HG03108 (cell line): ENCODE data around the gene PEAR1.

ENCODE experiments used
- ATAC-seq: cut with Tn5 transposase; IDR thresholded peaks from one replicate; pipeline ENCODE4 v1.9.1; 2021; ENCODE audit warnings: moderate library complexity; ENCODE audit not compliant: unreplicated experiment

The PEAR1 gene

GRCh38 chr1:156958247-156958714, 64.8 kb downstream of the PEAR1 start:
- no peak for ATAC-seq

GRCh38 chr1:156959414-156959813, 65.9 kb downstream of the PEAR1 start:
- no peak for ATAC-seq

DNA sequence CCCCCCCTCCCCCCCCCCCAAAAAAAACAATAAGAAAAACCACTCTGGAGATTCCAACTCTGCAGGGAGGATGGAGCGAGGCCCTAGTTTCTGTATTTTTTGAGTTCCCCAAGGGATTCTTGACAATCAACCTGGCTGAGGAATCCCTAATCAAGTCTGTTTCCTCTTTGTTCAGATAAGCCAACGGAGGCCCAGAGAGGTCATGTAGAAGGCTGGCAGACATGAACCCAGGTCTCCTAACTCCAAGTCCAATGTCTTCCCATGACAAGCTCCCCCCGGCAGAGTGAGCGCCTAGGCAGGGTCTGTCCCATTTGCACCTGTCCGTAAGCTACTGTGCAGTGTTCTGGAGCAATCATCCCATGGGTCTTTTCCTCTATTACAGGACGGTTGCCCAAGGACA, 66.4 kb downstream of the PEAR1 start:
- ATAC-seq: no peak

DNA sequence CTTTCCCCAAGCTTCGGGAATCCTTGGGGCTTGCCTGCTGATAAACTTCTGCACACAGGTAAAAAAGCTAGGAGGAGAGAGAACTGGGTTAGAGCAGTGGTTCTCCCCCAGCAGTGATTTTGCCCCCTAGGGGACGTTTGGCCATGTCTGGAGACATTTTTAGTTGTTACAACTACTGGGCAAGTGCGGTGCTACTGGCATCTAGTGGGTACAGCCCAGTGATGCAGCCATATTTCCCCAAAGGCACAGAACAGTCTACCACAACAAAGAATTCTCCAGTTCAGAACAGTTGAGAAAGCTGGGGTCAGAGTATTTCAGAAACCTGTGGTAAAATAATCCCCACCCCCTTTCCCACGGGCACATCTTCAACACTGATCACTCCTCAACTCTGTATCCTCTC, 68.2 kb downstream of the PEAR1 start:
- ATAC-seq: no peak

DNA sequence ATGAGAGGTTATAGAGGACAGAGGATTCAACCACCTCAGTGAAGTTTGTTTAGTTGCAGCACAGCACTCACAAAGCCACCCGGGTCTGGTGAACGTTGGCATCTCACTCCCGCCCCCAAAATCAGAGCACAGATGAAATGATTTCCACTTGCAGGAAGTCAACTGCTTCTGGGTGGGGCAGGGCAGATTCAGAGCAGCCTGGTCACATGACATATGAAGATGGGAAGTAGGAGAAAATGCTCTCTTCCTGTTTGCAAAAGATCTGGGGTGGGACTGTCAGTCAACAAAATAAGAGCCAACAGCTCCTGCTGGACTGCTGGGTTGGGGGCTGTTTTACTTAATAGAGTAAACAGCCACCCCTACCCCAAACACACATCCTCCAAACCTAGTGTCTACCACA, 70.1 kb downstream of the PEAR1 start:
- ATAC-seq: no peak

- no peak for ATAC-seq
These were observed 70.9 kb downstream of the PEAR1 start for GRCh38 chr1:156964441-156964840.
